Right lobe of liver (tissue), 6 donors: Measurements from ENCODE around the gene ASPSCR1. TPM values are rescaled to one million over a fixed set of nuclear protein-coding genes. Genes with fewer than 3 reads are reported as not detected.

Experiments
- ATAC-seq, 4 donors: fragments of 200-7000 bp; cut with Tn5 transposase; one replicate each; pipeline ENCODE4 v1.9.1; 2020; ENCODE audit warnings: mild to moderate bottlenecking in 4 of 4, moderate library complexity in 4 of 4
- DNase-seq, 3 donors: peaks; one replicate each; pipeline ENCODE4 v3.0.0-alpha.2; 2020
- H3K27ac ChIP-seq, 3 donors: fragments of 200-600 bp; one replicate each; pipeline ENCODE4 v1.8.0; 2022
- H3K27me3 ChIP-seq, 2 donors: fragments of 200-600 bp; one replicate each; pipeline ENCODE4 v1.8.0; 2022
- H3K36me3 ChIP-seq, 4 donors: fragments of 200-600 bp; sonication (generic) in 1 of 4; one replicate each; pipeline versions ENCODE4 v1.5.1 to v1.8.0; 2017 to 2022; ENCODE audit warnings: control low read depth in 1 of 4
- H3K4me1 ChIP-seq, 4 donors: fragments of 200-600 bp; sonication (generic) in 1 of 4; one replicate each; pipeline versions ENCODE4 v1.5.1 to v1.8.0; 2017 to 2022; ENCODE audit warnings: control low read depth in 1 of 4
- H3K4me3 ChIP-seq, 3 donors: fragments of 200-600 bp; one replicate each; pipeline ENCODE4 v1.8.0; 2022
- H3K9me3 ChIP-seq, 4 donors: fragments of 200-600 bp; sonication (generic) in 1 of 4; one replicate each; pipeline versions ENCODE4 v1.5.1 to v1.8.0; 2017 to 2022; ENCODE audit warnings: control low read depth in 1 of 4
- POLR2A ChIP-seq: fragments of 450-650 bp; IDR thresholded peaks from one replicate; pipeline ENCODE4 v1.6.1; 2017; ENCODE audit warnings: antibody characterized with exemption, mild to moderate bottlenecking
- WGBS: methylation state at CpG from one replicate; pipeline ENCODE4 v1.1.6; 2018; ENCODE audit warnings: low coverage, low lambda C conversion rate; ENCODE audit not compliant: insufficient coverage; ENCODE audit errors: missing lambda C conversion rate; 5-methylcytosine and 5-hydroxymethylcytosine counted together
- intact Hi-C, 2 donors: fragments of 100-400 bp; cut with DNase I; formaldehyde crosslinking; loops; one replicate each; pipeline versions ENCODE4 v1.11.2 to v1.14.1; 2022
- total RNA-seq, 6 experiments: library from RNA; depleted of rRNA in 2 of 6; stranded (reverse); fragments of >200 nt in 2 of 6; fragmentation: NEBNext Ultra II Directional in 3 of 6; extraction: Animal tissue kit (Norgen Biotek cat#: 25700) in 3 of 6; gene quantifications; one replicate each; pipeline versions ENCODE4 v1.1.0 to v1.2.4, GENCODE V29; 2016 to 2023
- TF ChIP-seq, protein P1 (sequence below), 4 donors: fragments of 200-600 bp in 3 of 4; fragments of 450-650 bp in 1 of 4; IDR thresholded peaks; one replicate each; pipeline versions ENCODE4 v1.5.1 to v1.8.0; 2016 to 2022; ENCODE audit warnings: antibody characterized with exemption in 4 of 4, mild to moderate bottlenecking in 2 of 4
- donor health status: DM: no; HTN: yes; CAD: no.
- donor health status: DM: no; HTN: no; CAD: no.
- donor health status: DM: no; HTN: no; CAD: no.
- donor health status: DM: no; HTN: yes; CAD: no.
- donor health status: DM: no; HTN: yes; CAD: no.

Gene ASPSCR1
- total RNA-seq, 6 experiments from 2014 or later = 24.4 to 55.6 (median 32.9) TPM

DNA sequence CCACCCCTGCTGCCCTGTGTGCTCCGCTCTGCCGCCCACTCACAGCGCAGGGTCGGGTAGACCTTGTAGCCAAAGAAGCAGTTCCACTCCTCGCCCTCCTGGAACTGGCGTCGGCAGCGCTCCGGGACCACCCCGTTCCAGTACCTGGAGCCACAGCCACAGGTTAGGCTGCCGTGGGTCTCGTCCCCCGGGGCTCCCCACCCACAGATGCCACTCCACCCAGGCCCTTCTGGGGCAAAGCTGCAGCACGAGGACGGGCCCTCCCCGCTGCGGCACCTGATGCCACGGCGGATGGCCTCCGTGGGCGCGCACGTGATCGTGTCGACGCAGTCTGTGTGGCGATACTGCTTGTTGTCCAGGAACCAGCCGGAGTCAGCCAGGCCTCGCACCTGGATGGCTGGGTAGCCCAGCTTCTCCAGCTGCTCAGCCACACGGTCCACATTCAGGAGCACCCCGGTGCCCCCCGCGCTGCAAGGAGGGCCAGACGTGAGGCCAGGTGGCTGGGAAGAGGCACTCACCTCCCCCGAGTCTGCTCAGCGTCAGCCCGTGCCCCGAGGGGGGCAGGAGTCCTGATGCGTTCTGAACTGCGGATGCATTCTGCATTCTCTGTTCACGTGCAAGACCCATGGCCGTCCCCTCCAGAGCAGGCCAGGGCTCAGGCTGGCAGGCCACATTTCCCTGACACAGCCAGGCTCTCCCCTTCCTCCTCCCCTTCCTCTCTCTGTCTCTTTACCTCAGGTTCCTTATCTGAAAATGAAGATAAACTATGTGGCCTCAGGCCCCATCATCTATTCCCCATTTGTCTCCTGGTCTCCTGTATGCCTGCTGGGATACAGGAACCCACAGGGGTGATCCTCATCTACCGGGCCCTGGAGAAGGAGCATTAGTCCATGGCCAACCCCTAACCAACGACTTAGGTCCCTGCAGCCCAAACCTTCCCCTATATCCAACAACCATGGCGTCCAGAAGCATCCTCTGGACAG, 20.5 kb upstream of the ASPSCR1 start:
- no peaks in the 10 kb centered on the region for H3K27me3 ChIP-seq
- TF ChIP-seq, protein P1, sequence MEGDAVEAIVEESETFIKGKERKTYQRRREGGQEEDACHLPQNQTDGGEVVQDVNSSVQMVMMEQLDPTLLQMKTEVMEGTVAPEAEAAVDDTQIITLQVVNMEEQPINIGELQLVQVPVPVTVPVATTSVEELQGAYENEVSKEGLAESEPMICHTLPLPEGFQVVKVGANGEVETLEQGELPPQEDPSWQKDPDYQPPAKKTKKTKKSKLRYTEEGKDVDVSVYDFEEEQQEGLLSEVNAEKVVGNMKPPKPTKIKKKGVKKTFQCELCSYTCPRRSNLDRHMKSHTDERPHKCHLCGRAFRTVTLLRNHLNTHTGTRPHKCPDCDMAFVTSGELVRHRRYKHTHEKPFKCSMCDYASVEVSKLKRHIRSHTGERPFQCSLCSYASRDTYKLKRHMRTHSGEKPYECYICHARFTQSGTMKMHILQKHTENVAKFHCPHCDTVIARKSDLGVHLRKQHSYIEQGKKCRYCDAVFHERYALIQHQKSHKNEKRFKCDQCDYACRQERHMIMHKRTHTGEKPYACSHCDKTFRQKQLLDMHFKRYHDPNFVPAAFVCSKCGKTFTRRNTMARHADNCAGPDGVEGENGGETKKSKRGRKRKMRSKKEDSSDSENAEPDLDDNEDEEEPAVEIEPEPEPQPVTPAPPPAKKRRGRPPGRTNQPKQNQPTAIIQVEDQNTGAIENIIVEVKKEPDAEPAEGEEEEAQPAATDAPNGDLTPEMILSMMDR (IDR thresholded peaks at IDR 0.05) = no peak
- no peak for TF ChIP-seq POLR2A
- DNase-seq (no peak), ATAC-seq (no peak)
- H3K36me3 ChIP-seq = no peaks in the 10 kb centered on the region
- H3K4me3 ChIP-seq = no peak overlapping the region
- no peaks in the 10 kb centered on the region for H3K9me3 ChIP-seq
- WGBS = 77% methylated on average over 6 of the region's 45 CpGs
- intact Hi-C loops = loop anchor here in 1 of 2 donors (5.0 kb wide), 1 partner anchor 60 kb away; no protein-coding TSS in a partner anchor
- H3K4me1 ChIP-seq = peaks cover 0 to 14% (median 0%) of the 10 kb centered on the region in 4 donors
- no peak overlapping the region for H3K27ac ChIP-seq

DNA sequence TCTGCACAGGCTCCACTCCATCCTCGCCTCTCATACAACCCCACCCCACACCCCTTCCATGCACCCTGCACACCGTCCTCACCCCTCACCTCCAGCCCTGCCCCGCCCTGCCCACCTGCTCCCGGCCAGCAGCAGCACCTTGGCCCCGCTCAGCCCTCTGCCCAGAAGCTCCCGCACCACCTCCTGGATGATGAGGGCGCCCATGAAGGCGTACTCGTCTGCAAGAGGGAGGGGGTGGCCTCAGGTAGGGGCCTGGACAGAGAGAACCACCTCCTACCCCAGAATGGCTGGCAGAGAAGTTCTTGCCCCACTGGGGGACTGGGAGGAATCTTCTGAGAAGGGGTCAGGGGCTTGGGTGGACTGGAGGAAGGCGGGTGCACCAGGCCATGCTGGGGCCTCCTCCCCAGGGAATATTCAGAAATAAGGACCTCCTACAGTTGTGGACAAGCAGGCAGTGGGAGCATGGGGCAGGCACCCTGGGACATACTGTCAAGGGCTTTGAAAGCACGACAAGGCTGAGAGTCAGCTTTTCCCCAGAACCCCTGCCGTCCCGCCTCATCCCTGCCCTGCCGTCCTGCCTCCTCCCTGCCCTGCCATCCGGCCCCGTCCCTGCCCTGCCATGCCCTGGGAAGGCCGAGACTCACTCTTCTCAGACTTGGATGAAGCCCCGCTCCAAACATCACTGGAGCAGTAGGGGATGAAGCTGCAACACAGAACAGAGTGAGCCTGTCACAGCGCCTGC, 19.6 kb upstream of the ASPSCR1 start:
- intact Hi-C loops = loop anchor here in 1 of 2 donors (5.0 kb wide), 1 partner anchor 59 kb away; no protein-coding TSS in a partner anchor
- Histone ChIP-seq H3K4me3 (no peak overlapping the region), H3K9me3 (no peaks in the 10 kb centered on the region), H3K27ac (no peak overlapping the region), H3K36me3 (no peaks in the 10 kb centered on the region), H3K27me3 (no peaks in the 10 kb centered on the region), H3K4me1 (peaks cover 0 to 14% (median 0%) of the 10 kb centered on the region in 4 donors)
- DNase-seq (no peak), ATAC-seq (no peak)
- TF ChIP-seq, protein P1 (IDR thresholded peaks at IDR 0.05) = no peak
- TF ChIP-seq POLR2A = no peak
- WGBS = 84% methylated on average over 14 of the region's 19 CpGs

DNA sequence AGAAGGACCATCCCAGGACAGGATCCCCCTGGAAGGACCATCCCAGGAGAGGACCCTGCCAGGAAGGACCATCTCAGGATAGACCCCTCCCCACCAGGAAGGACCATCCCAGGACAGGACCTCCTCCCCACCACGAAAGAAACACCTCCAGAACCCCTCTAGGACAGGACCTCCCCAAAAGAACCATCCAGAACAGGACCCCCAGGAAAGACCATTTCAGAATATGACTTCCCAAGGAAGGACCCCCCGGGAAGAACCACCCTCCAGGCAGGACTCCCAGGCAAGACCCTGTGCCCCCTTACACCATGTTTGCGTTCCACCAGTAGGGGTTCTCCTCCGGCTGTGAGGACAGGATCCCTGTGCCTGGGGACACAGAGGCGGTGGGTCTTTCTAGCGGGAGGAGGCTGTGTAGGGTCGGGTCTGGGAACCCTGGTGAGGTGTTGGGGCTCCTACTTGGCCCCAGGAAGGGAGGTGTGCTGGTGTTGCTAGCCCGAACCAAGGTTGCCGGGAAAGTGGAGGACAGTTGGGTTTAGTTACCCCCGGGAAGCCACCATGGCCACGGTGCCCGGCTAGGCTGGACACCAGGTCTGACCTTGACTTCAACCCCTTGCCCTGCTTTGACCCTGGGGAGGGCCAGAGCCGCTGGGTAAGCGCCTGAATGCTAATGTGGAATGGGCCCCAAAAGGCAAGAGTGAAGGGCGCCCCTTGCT, 18.6 kb upstream of the ASPSCR1 start:
- WGBS = 42% methylated on average over 4 of the region's 15 CpGs
- Histone ChIP-seq H3K27ac (no peak overlapping the region), H3K4me1 (peaks cover 0 to 14% (median 0%) of the 10 kb centered on the region in 4 donors), H3K4me3 (peak overlapping the region in 2 of 3 donors; percentile 64 to 70), H3K27me3 (no peaks in the 10 kb centered on the region), H3K36me3 (no peaks in the 10 kb centered on the region), H3K9me3 (no peaks in the 10 kb centered on the region)
- ATAC-seq = peak in 2 of 4 donors; percentile 2 to 7
- intact Hi-C loops = loop anchor here in 1 of 2 donors (5.0 kb wide), 1 partner anchor 59 kb away; no protein-coding TSS in a partner anchor
- no peak for TF ChIP-seq POLR2A
- TF ChIP-seq, protein P1 (IDR thresholded peaks at IDR 0.05) = no peak
- DNase-seq = no peak
